ENCODE measurements around the gene SNX20.
A peak's percentile ranks its signal among the peaks of the same experiment; 100 is the strongest.

The SNX20 gene, protein sequence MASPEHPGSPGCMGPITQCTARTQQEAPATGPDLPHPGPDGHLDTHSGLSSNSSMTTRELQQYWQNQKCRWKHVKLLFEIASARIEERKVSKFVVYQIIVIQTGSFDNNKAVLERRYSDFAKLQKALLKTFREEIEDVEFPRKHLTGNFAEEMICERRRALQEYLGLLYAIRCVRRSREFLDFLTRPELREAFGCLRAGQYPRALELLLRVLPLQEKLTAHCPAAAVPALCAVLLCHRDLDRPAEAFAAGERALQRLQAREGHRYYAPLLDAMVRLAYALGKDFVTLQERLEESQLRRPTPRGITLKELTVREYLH

DNA sequence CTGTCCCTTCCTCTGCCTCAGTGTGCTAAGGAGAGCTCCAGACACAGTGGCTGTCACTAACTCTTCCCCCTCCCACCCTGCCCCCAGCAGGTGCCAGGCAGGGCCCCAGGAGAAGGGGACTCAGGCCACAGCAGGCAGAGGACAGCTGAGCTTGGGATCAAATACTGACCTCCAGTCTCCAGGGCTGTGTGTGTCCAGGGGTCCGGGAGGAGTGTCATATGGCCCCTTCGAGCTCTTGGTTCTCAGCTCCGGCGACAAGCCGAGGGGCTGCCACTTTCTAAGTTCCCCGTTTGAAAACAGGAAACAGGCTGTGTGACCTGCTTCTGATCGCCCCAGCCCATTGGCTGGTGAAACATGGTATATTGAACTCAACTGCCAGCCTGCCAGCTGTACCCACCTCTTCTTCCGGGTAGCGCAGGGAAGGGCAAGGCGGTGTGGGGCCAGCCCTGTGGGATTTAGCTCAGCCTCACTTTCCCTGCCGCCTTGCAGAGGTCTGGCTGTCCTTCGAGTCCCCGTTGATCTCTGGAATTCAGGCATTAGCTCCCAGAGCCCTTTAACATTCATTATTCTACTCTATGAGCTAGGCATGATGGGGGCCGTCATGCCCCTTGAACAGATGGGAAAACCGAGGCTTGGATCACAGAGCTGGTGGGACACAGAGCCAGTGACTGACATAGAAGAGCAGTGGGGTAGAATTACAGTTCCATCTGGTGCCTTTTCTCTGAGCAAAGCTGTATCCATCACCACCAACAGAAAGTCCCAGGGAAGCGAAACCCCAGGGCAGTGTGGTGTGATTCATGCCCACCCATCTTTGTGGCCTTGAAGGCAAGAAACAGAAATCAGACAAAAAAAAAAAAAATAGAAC is at the start of gene SNX20:
Gene SNX20, minus strand, starts transcription at position 292 of the 865 bp plus-strand sequence. CDS start 3,786 bp downstream, outside the sequence.
- peak in 2 of 4 experiments; percentile 55 to 58 for DNase-seq

DNA sequence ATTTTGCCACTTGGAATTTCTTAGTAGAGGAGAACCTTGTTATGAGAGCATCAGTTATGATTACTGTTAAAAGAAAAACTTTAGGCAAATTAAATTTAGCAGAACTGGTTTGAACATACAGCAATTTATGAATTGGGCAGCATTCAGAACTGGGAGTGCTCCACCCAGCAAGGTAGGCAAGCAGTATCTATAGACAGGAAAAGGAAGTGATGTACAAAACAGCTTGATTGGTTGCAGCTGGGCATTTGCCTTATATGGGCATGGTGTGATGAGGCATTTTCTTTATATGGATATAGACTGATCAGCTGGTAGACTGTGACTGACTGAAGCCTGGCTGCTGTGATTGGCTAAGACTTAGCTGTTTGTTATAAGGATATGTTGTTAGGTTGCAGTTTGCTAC is 43.2 kb upstream of the SNX20 start:
- DNase-seq: no peak

DNA sequence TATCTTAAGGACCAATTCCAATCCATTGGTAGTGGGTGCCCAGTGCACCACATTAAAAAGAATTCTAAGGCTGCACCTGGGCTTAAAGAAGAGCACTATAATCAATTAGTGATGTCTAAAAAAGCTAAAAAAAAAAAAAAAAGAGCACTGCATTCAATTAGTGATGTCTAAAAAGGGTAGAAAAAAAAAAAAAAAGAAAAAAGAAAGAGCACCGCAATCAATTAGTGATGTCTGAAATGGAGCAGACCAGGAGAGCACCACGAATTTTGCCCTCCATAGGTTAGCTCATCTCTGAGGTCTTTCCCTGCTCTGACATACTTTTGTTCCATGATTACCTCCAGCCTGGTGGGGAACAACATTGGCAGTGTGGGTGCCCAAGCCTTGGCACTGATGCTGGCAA is 41.8 kb upstream of the SNX20 start:
- no peak for DNase-seq

DNA sequence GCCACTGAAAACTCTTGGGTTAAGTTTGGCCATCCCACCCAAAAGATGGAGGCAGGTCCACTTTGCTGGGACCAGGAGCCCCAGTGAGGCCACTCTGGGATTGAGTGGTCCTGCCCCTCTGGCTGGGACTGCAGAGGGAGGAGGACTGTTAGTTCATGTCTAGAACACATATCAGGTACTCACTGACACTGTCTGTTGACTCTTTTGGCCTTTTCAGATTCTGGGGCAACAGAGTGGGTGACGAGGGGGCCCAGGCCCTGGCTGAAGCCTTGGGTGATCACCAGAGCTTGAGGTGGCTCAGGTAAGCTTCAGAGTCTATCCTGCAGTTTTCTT is 41.3 kb upstream of the SNX20 start:
- DNase-seq: no peak

DNA sequence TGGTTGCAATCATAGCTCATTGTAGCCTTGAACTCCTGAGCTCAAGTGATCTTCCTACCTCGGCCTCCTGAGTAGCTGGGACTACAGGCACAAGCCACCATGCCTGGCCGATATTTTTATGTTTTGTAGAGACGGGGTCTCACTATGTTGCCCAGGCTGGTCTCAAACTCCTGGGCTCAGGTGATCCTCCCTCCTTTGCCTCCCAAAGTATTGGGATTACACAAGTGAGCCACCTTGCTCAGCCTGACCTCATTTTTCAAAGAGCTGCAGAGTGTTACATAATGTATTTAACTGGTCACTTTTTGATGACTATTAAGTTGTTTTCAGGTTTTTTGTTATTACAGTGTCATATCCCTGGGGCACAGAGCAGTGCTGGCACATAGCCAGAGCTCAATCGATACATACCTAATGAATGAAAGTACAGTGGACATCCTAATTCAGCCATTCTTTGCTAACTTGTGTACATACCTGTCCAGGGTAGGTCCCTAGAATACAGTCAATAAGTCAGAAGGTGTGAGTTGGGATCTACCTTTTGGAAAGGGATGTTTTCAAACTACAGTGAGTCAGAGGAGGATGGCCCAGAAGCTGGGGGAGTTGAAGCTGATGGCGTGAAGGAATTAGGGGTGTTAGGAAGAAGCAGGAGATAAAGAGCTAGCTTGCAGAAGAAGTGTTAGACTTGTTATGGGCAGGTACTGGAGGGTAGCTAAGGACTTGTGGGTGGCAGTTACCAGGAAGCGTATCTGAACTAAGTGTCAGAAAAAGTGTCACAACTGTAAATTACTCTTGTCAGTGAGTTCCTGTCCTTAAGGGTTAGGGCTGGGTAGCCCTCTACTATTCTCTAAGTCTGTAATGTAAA is 40.7 kb upstream of the SNX20 start:
- DNase-seq: no peak

DNA sequence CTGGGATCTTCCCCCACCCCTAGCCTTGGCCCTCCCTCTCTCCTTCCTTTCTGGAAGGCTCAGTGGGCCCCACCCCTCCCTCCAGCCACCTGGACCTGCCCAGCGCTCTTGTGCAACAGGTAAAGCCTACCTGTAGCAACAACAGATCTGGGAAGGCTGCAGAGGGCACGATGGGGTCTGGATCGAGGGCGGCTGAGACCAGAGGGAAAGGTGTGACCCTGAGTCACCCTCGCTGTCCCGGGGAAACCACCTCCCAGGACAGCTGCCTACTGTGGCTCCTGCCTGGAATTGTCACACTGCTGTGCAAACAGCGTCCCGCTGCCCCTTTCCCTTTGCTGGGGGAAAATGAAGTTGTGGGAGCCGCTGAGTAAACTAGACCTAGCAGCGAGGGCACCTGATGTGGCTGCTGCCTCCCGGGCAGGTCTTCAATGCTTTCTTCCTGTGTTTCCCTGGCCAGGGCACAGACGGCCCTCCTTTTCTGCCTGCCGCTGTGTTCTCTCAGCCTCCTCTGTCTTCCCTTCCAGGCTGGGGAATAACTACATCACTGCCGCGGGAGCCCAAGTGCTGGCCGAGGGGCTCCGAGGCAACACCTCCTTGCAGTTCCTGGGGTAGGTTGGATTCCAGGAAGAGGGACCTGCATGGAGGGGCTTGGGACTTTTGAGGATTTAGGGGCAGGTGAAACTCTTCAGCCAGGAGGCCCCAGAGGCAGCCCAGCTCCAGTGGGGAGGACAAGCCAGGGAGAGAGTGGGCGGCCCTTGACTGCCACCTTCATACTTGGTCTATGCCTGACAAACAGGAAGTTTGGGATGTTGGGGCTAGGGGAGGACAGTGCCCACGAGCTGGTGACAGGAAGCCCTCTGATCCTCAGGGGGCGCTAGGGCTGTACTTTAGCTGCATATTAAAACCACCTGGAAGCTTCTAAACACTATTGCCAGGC is 38.6 kb upstream of the SNX20 start:
- peak in 1 of 4 experiments; percentile 12 for DNase-seq

DNA sequence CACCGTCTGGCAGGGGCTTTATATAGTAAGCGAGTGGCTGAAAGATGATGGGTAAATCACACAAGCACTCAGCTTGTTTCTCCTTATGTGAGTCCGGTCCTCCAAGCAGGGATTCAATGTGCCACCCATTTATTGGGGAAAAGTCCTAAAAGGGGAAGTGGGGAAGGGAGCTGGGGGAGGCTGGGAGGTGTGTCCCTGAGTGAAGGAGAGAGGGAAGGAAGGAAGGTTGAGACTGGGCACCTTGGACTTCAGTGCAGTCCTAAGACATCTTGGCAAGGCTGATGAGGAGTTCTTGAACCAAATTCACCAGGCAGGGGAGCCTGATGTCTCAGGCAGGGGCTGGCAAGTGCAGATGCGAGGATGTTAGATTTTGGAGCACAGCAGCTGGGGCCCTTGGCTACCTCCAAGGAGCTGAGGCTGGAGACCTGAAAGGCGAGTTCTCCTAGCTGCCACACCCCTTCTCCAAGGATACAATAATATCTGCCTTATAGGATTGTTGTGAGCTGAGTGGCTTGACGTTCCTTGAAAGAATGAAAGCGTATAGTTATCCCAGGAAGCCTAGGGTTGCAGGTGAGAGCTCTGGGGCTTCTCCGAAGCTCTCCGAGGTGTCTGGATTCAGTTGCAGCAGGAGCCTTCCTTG is 37.8 kb upstream of the SNX20 start:
- no peak for DNase-seq

DNA sequence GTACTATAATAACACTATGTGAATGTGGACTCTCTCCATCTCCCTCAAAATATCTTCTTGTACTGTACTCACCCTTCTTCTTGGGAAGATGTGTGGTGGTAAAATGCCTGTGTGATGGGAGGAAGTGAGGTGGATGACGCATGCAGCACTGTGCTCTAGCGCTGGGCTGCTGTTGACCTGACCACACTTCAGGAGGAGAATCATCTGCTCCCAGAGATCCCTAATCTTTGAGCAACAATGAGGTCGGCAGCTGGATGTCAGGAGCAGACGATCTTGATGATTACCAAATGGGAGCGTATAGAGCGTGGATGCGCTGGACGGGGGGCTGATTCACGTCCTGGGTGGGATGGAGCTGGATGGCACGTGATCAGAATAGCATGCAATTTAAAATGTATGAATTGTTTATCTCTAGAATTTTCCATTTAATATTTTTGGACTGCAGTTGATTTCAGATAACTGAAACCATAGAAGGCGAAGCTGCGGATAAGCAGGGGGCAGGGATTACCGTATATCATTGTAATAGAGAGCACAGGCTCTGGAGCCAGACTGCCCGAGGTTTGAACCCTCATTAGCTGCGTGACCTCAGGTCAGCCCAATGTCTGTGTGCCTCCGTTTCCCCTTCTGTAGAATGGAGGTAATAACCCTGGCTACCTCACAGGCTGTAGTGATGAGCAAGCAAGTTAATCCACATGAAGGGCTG is 37.1 kb upstream of the SNX20 start:
- no peak for DNase-seq

DNA sequence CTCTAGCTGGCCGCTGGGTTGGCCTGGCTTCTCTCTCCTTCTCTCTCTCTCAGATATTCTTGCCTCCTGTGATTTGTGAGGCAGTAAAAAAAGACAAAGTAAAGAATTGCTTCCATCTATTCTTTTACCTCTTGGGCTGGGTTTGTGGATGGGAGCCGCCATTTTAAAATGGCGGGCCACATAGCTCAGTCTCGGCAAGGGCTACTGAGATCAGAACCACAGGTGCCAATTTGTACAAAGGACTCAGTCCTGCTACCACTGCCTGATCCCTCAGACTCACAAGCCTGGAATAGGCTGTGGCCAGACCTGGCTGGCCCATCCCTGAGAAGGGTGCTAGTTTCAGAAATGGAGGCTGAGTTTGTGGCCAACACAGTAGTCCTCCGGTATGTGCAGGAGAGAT is 36.4 kb upstream of the SNX20 start:
- no peak for DNase-seq

DNA sequence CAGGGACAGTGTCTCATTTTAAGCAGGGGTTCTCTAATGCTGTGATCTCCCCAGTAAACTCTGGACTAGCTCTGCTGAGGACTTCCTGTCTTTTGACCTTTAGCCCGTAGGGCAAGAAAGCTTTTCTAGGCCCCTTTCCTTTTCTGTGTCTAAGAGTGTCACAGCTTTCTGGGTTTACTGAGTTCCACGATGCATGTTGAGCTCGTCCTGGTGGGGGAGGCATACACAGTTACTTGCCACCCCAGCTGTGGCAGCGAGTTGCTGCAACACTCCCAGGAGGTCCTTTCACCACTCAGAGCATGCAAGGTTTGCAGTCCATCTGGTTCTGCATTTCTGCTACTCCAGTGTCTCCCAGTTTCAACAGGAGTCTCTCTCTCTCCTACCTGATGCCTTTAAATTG is 36.0 kb upstream of the SNX20 start:
- DNase-seq: no peak

DNA sequence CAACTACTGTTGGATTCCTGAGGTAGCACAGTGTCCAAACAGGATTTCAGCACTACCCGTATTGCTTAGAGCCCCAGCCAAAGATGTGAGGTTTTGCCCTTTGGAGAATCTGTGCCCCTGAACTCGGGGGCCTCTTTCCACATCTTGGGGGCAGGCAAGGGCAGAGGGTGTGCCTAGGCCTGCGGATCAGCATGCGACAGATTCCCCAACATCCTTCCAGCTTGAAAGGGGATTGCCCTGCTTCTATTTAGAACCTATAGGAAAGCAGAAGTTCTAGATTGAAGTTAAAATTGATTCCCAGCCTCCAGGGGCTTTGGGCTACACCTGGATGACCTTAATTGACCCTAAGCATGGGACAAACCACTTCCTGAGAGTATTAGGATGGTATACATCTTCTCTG is 31.8 kb upstream of the SNX20 start:
- no peak for DNase-seq

DNA sequence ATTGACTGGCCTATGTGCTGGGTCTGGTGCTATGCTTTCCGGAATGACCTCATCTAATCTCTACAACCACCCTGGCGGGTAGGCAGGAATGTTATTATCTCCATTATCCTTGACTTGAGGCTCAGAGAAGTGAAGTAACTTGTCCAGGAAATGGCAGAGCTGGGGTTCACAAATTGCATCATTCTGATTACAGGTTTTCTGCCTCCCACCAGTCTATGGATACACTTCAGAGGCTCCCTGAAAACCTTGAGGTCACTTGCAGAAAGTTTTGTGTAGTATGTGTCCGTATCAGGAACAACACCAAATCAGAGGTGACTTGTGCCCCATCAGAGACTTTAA is 31.4 kb upstream of the SNX20 start:
- no peak for DNase-seq

DNA sequence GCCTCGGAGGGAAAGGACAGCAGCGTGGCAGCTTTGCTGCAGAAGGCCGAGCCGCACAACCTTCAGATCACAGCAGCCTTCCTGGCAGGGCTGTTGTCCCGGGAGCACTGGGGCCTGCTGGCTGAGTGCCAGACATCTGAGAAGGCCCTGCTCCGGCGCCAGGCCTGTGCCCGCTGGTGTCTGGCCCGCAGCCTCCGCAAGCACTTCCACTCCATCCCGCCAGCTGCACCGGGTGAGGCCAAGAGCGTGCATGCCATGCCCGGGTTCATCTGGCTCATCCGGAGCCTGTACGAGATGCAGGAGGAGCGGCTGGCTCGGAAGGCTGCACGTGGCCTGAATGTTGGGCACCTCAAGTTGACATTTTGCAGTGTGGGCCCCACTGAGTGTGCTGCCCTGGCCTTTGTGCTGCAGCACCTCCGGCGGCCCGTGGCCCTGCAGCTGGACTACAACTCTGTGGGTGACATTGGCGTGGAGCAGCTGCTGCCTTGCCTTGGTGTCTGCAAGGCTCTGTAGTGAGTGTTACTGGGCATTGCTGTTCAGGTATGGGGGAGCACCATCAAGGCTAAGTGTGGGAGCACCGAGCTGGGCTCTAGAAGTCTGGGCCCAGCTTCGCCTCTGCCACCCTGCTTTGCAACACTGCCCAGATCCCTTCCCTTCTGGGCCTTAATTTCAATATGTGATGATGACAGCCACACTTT is 30.9 kb upstream of the SNX20 start:
- no peak for DNase-seq

DNA sequence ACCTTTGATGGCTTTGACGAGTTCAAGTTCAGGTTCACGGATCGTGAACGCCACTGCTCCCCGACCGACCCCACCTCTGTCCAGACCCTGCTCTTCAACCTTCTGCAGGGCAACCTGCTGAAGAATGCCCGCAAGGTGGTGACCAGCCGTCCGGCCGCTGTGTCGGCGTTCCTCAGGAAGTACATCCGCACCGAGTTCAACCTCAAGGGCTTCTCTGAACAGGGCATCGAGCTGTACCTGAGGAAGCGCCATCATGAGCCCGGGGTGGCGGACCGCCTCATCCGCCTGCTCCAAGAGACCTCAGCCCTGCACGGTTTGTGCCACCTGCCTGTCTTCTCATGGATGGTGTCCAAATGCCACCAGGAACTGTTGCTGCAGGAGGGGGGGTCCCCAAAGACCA is 29.9 kb upstream of the SNX20 start:
- DNase-seq: no peak

DNA sequence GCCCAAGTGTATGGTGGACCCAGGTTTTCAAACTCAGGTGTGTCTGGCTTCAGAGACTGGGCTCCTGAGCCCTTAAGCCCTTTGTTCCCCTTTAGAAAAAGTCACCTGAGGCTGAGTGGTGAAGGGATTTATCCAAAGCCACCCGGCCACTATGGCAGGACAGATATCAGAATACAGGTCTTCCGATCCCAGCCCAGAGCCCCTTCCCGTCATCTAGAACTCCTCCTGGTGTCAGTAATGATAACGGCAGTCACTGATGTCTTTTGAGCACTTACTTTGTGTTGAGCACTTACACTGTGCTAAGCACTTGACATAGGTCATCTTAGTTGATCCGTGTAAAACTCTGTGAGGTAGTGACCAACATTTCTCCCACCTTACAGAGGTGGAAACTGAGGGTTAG is 28.9 kb upstream of the SNX20 start:
- DNase-seq: no peak

DNA sequence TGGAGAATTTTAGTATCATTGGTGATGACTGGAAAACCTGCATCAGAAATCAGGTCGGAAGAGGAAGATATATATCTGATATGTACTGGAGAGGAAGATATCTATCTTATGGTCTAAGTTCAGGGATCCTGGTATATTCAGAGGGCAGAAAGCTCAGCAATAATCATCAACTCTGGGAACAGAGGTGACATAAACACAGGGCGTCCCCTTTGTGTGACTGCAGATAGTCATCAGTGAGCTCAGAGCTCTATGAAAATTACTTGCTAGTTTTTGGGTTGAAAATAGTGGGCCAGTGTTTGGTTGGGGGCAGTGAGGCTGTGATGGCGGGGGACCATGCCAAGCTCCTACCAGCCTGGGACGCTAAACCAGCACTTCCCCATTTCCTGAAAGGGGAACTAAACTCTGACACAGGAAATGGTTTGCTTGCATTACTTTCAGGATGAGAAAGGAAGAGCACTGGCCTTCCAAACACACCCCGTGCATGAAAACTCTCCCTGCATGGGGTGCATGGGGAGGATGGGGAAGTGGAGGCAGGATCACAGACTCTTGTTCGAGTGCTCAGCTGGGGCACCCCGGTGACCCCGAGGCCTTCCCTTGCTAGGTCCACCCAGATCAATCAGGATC is 28.1 kb upstream of the SNX20 start:
- DNase-seq: no peak

DNA sequence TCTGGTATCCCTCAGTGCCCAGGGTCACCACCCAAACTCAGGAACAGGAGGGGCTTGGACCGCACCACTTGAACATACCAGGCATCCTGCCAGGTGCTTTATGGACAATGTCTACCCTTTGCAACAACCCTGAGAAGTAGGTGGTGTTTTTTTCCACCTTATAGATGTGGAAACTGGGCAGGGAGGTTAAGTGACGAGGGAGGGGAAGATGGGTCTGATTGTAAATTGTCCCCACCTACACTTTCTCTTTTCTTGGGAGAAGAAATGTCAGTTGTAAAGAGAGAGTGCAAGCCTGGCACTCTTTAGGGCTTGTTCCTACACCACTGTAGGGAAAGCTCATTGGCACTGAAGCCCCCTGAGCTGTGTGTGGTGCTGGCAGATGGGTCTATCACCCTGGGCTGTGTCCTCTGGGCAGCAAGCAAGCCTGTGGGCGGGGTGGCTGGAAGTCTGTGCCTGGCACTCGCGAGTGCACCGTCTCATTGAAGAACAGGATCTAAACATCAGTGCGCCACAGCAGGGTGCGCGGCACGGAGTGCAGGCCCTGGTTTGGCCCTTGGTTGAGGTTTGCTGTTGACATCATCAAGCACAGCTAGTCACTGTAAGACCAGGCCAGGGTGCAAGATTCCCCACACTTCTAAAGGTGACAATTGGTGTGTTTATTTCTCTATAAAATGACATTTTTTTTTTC is 27.4 kb upstream of the SNX20 start:
- no peak for DNase-seq

DNA sequence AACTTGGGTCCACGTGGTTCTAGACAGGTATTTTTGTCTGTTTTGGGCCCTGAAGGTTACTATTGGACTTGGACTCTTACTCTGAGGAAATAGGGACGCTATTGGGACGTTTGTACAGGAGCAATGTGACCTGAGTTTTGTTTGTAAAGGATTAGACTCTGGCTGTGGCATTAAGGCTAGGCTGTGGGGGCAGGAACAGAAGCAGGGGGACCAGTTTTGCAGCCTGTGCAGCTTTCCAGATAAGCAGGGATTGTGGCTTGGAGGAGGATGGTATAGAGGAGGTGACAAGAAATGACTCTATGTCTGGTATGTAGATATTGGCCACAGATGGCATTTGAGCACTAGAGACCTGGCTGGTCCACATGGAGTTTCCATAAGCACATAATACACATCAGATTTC is 25.1 kb upstream of the SNX20 start:
- DNase-seq: no peak

DNA sequence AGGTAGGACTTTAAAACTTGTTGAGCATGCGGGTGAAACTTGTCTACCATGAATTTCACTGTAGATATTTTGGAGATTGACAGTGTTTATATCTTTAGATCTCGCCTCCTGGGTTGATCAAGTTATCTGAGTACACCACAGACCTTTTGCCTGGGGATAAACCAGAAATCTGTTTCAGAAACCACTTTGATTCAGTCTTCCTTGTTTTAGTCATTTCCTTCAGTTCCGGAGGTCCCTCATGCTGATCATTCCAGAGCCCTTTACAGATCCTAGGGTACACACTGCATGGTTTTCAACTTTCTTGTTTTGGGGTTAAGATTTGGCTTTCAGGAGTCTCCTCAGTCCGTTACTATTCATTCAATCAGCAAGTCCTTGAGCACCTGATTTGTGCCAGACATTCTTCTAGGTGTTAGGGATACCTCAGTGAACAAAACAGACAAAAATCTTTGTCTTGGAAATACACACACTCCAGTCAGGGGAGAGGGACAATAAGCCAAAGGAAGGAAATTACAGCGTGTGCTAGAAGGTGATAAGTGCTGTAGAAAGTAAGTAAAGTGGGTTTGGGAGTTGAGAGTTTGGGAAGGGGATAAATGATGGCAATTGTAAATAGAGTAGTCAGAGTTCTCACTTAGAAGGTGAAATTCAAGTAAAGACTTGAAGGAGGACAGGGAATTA is 24.5 kb upstream of the SNX20 start:
- no peak for DNase-seq
